ENCODE data around the gene SCAMP4. TPM values are rescaled to one million over a fixed set of nuclear protein-coding genes. Genes with fewer than 3 reads are reported as not detected.
"Not testable (repeated sequence)": the region's sequence is repeated elsewhere in the genome, so short reads cannot be mapped to it uniquely, and the experiment has no call there.

The SCAMP4 gene
- total RNA-seq, 2 donors from 2014 or later: 19.2 to 20.7 TPM

DNA sequence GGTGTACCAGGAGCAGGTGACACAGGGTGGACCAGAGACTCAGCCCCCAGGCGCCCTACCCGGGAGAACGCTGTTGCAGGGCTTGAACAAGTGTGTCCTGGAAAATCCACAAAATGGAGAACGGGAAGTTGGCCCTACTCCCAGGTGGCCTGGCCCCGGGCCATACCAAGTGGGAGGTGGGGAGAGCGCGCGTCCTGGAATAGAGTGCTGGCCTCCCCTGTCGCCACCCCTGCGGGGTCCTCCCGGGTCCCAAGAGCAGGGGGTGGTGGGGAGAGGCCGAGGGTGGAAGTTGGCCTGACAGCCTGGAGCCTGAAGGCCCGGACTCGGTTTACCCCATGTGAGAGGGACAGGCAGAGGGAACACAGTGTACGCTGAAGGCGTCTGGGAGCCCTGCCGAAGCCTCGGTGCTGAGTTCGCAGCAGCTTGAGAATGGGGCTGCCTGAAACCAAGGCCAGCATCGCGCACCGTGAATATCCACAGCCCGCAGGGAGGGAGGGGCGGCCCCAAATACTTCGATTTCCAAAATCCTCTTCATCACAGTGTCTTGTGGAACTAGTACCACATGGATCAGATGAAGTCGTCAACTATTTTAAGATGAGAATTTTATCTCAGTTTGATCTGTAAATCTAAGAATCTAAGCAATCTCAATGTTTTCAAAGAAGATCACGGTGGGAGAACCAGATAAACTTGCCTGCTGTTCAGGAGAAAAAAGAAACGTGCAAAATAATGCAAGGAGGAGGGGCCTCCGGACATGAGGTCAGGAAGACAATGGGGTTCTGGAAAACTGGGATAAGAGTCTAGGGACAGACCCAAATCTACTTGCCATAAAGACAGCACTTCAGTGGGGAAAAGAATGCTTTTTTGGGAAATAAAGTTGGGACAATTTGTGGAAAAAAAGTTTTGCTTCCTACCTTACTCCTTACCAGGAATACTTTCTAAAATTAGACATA lies 31.4 kb upstream of the SCAMP4 start:
- DNase-seq: no peak
- Mint-ChIP-seq H3K27ac (peak overlapping the region; percentile 92), H3K4me1 (peaks cover 25% of the 10 kb centered on the region), H3K27me3 (no peaks in the 10 kb centered on the region), H3K4me3 (peak overlapping the region; percentile 60), H3K36me3 (ENCODE audit: low read depth) (no peaks in the 10 kb centered on the region)
- ATAC-seq: no peak
- H3K9me3 ChIP-seq (ENCODE audit: control insufficient read depth, low read length, poor library complexity, severe bottlenecking): no peaks in the 10 kb centered on the region

- H3K27me3 Mint-ChIP-seq: no peaks in the 10 kb centered on the region
- peak; percentile 47 for ATAC-seq
- peak overlapping the region; percentile 92 for H3K27ac Mint-ChIP-seq
- no peaks in the 10 kb centered on the region for H3K36me3 Mint-ChIP-seq (ENCODE audit: low read depth)
- H3K9me3 ChIP-seq (ENCODE audit: control insufficient read depth, low read length, poor library complexity, severe bottlenecking): no peaks in the 10 kb centered on the region
- peaks cover 25% of the 10 kb centered on the region for H3K4me1 Mint-ChIP-seq
- peak in 1 of 3 donors; percentile 7 for DNase-seq
- peak overlapping the region; percentile 97 for H3K4me3 Mint-ChIP-seq
These were observed 30.5 kb upstream of the SCAMP4 start for GRCh38 chr19:1874554-1875185.

GRCh38 chr19:1875265-1875645 lies 29.9 kb upstream of the SCAMP4 start:
- not testable (repeated sequence) for H3K27me3 Mint-ChIP-seq; H3K9me3 ChIP-seq (ENCODE audit: control insufficient read depth, low read length, poor library complexity, severe bottlenecking); H3K36me3 Mint-ChIP-seq (ENCODE audit: low read depth); DNase-seq
- Mint-ChIP-seq H3K4me1 (peaks cover 25% of the 10 kb centered on the region), H3K27ac (peak overlapping the region; percentile 92), H3K4me3 (peak overlapping the region; percentile 97)
- ATAC-seq: peak; percentile 2

GRCh38 chr19:1875646-1876495 lies 29.3 kb upstream of the SCAMP4 start:
- no peaks in the 10 kb centered on the region for H3K27me3 Mint-ChIP-seq
- DNase-seq (peak; percentile 78 to 83 (median 79)), ATAC-seq (peak; percentile 94)
- peaks cover 23% of the 10 kb centered on the region for H3K4me1 Mint-ChIP-seq
- no peaks in the 10 kb centered on the region for H3K9me3 ChIP-seq (ENCODE audit: control insufficient read depth, low read length, poor library complexity, severe bottlenecking)
- H3K36me3 Mint-ChIP-seq (ENCODE audit: low read depth): no peaks in the 10 kb centered on the region
- H3K27ac Mint-ChIP-seq: peak overlapping the region; percentile 92
- peak overlapping the region; percentile 97 for H3K4me3 Mint-ChIP-seq

GRCh38 chr19:1876496-1877279 lies 28.5 kb upstream of the SCAMP4 start:
- H3K4me1 Mint-ChIP-seq: peaks cover 23% of the 10 kb centered on the region
- peak overlapping the region; percentile 97 for H3K4me3 Mint-ChIP-seq
- H3K27ac Mint-ChIP-seq: peak overlapping the region; percentile 92
- H3K27me3 Mint-ChIP-seq; H3K36me3 Mint-ChIP-seq (ENCODE audit: low read depth); H3K9me3 ChIP-seq (ENCODE audit: control insufficient read depth, low read length, poor library complexity, severe bottlenecking): not testable (repeated sequence)
- ATAC-seq (peak; percentile 7), DNase-seq (peak in 1 of 3 donors; percentile 11)

DNA sequence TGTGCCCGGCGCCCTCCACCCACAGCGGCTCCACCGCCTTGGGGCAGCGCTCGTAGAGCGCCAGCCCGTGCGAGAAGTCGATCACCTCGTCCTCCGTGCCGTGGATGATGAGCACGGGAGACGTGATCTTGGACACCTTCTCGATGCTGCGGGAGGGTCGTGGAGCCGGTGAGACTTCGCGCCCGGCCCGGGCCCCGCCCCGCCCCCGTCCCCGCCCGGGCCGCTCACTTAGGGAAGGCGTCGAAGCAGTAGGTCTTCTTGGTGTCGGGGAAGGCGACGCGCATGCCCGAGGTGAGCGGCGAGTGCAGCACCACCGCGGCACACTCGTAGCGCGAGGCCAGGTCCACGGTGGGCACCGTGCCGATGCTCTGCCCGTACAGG lies 27.9 kb upstream of the SCAMP4 start:
- not testable (repeated sequence) for H3K36me3 Mint-ChIP-seq (ENCODE audit: low read depth); H3K27ac Mint-ChIP-seq; H3K4me3 Mint-ChIP-seq; H3K27me3 Mint-ChIP-seq; ATAC-seq; H3K9me3 ChIP-seq (ENCODE audit: control insufficient read depth, low read length, poor library complexity, severe bottlenecking)
- peak in 1 of 3 donors; percentile 6 for DNase-seq
- H3K4me1 Mint-ChIP-seq: peaks cover 27% of the 10 kb centered on the region

DNA sequence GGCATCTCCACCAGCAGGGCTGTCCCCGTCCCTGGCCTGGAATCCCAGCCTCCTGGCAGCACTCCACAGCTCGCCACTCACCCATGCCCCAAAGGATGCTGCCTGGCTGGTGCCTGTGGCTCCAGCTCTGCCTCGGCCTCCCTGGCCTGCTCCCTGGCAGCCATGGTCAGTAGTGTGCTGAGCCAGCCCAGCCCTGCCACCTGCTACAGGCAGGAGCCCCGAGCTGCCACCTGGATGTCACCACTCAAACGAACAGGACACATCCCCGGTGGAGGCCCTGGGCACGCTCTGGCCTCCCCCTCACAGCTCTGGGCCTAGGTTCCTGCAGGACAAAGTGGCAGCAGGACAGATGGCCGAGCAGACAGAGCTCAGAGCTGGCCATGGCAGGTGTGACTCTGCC lies 26.6 kb upstream of the SCAMP4 start:
- not testable (repeated sequence) for DNase-seq; H3K27me3 Mint-ChIP-seq; ATAC-seq; H3K36me3 Mint-ChIP-seq (ENCODE audit: low read depth); H3K9me3 ChIP-seq (ENCODE audit: control insufficient read depth, low read length, poor library complexity, severe bottlenecking)
- H3K27ac Mint-ChIP-seq: peak overlapping the region; percentile 67
- peaks cover 38% of the 10 kb centered on the region for H3K4me1 Mint-ChIP-seq
- peak overlapping the region; percentile 61 for H3K4me3 Mint-ChIP-seq

DNA sequence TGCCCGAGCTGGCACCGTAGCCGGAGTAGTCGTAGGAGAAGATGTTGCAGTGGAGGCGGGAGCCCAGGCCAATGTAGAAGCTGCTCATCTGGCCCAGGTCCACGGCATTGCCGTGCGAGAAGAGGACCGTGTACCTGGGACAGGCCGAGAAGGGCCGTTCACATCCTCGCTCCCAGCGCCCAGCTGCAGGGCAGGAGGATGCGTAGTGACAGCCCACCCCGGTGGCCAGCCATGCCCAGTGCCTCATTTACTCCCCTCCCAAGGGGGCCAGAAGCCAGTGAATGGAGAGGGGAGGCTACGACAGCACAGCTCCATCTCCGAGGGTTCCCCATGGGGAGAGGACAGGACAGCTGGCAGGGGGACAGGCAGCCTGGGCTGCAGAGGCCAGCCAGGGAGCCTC lies 25.2 kb upstream of the SCAMP4 start:
- H3K9me3 ChIP-seq (ENCODE audit: control insufficient read depth, low read length, poor library complexity, severe bottlenecking); DNase-seq; H3K27me3 Mint-ChIP-seq; H3K36me3 Mint-ChIP-seq (ENCODE audit: low read depth); ATAC-seq; H3K4me3 Mint-ChIP-seq: not testable (repeated sequence)
- Mint-ChIP-seq H3K27ac (peak overlapping the region; percentile 32), H3K4me1 (peaks cover 39% of the 10 kb centered on the region)

DNA sequence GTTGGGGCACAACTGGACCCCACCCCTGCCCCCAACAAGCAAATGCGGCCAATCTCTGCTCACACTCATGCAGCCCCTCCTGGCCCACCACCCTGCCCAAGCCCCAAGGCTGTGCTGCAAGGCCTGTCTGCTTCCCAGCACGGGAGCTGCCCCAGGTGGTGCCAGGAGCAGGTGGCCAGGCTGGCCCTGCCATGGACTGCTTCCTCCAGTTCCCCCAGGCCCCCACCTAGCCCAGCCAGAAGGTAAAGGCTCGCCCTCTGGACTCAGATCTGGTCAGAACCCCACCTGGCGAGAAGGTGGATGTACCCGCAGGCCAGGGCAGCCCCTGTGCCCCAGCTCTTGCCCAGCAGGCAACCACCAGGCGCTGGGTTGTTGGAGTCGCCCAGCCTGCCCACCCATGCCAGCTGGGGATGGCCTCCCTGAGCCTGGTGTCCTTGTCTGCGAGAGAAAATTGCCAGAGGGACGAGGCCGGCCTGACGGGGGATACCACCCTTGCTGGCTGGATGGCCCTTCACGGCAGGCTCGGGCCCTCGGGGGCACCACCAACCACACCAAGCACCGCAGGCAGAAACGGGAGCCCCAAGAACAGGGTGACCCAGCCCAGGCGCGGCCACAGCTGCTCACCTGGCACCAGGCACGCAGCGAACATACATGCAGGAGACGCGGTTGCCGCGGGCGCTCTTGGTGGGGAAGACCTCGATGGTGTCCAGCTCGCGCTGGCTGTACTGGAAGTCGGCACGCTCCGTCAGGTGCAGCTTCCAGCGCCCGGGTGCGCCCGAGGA lies 24.4 kb upstream of the SCAMP4 start:
- Mint-ChIP-seq H3K27ac (peak overlapping the region; percentile 32), H3K36me3 (ENCODE audit: low read depth) (peaks cover 6% of the 10 kb centered on the region), H3K27me3 (no peaks in the 10 kb centered on the region), H3K4me1 (peaks cover 37% of the 10 kb centered on the region), H3K4me3 (no peak overlapping the region)
- DNase-seq: no peak
- ATAC-seq: no peak
- H3K9me3 ChIP-seq (ENCODE audit: control insufficient read depth, low read length, poor library complexity, severe bottlenecking): no peaks in the 10 kb centered on the region

- H3K27ac Mint-ChIP-seq: peak overlapping the region; percentile 100
- not testable (repeated sequence) for H3K27me3 Mint-ChIP-seq; H3K9me3 ChIP-seq (ENCODE audit: control insufficient read depth, low read length, poor library complexity, severe bottlenecking); ATAC-seq; DNase-seq; H3K36me3 Mint-ChIP-seq (ENCODE audit: low read depth)
- peaks cover 31% of the 10 kb centered on the region for H3K4me1 Mint-ChIP-seq
- peak overlapping the region; percentile 98 for H3K4me3 Mint-ChIP-seq
These were observed 23.7 kb upstream of the SCAMP4 start for GRCh38 chr19:1881393-1882088.

DNA sequence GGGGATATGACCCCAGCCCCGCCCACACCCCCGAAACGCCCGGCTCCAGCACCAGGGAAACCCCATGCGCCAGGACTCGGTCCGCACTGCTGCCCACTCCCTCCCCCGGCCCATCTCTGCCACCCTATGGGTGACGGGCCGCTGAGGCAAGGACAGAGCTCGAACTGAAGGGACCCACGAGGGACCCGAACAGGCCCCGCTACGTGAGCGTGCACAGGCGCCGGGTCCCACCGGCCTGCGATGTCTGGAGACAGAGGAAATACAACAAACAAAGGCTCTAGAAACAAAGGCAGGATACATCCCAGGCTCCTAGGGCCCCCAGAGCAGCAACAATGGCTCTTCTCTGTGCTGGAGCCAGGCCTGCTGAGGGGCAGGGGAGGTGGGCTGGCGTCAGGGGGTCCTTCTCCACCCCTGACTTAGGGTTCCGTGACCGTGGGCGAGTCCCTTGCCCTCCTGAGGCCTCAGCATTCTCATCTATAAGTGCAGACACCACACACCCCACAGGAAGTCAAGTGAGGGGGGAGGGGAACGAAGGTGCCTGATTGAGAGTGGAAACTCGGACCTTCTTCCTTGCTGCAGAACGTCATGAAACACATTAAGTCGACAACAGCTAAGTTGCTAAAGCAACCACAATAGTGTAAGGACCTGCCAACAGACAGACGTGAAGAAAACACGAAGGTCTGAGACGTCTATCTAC lies 23.0 kb upstream of the SCAMP4 start:
- peak overlapping the region; percentile 98 for H3K4me3 Mint-ChIP-seq
- peak overlapping the region; percentile 100 for H3K27ac Mint-ChIP-seq
- H3K36me3 Mint-ChIP-seq (ENCODE audit: low read depth): peaks cover 6% of the 10 kb centered on the region
- DNase-seq (peak in 2 of 3 donors; percentile 50 to 51), ATAC-seq (peak; percentile 70)
- peaks cover 31% of the 10 kb centered on the region for H3K4me1 Mint-ChIP-seq
- H3K9me3 ChIP-seq (ENCODE audit: control insufficient read depth, low read length, poor library complexity, severe bottlenecking): no peaks in the 10 kb centered on the region
- H3K27me3 Mint-ChIP-seq: no peaks in the 10 kb centered on the region
